OCI-LY1 (cell line): ENCODE measurements around the gene LAMA5.

Source experiments
- H2AFZ ChIP-seq: fragments of 200-600 bp; sonication (generic), shearing (Covaris generic); 2 replicates; pipeline ENCODE4 v1.6.0; 2014; ENCODE audit warnings: antibody characterized with exemption, mild to moderate bottlenecking, low read length
- H3F3A ChIP-seq: fragments of 200-600 bp; sonication (generic), shearing (Covaris generic); 2 replicates; pipeline ENCODE4 v1.6.0; 2014; ENCODE audit warnings: mild to moderate bottlenecking, antibody characterized with exemption, low read length, moderate library complexity; ENCODE audit not compliant: insufficient read depth
- H3K27ac ChIP-seq: fragments of 200-600 bp; sonication (generic); 2 replicates; pipeline ENCODE4 v1.5.1; 2014; ENCODE audit warnings: low read length, mixed run types, mild to moderate bottlenecking, low read depth; ENCODE audit not compliant: poor library complexity, severe bottlenecking
- H3K27me3 ChIP-seq: fragments of 200-600 bp; sonication (generic); 2 replicates; pipeline ENCODE4 v1.6.0; 2014; ENCODE audit warnings: antibody characterized with exemption, mild to moderate bottlenecking, low read length, moderate library complexity; ENCODE audit not compliant: insufficient read depth
- H3K36me3 ChIP-seq: fragments of 200-600 bp; sonication (generic); 2 replicates; pipeline ENCODE4 v1.6.1; 2014; ENCODE audit warnings: mild to moderate bottlenecking, antibody characterized with exemption, low read length, moderate library complexity, mixed read lengths; ENCODE audit not compliant: insufficient read depth
- H3K4me1 ChIP-seq: fragments of 200-600 bp; sonication (generic); 2 replicates; pipeline ENCODE4 v1.5.1; 2014; ENCODE audit warnings: mild to moderate bottlenecking, low read length, moderate library complexity; ENCODE audit not compliant: insufficient read depth, severe bottlenecking
- H3K4me2 ChIP-seq: fragments of 200-600 bp; sonication (generic), shearing (Covaris generic); 2 replicates; pipeline ENCODE4 v1.6.1; 2014; ENCODE audit warnings: low read length
- H3K4me3 ChIP-seq: fragments of 200-600 bp; sonication (generic); 2 replicates; pipeline ENCODE4 v1.5.1; 2014; ENCODE audit warnings: low read length, low read depth, mild to moderate bottlenecking, mixed read lengths; ENCODE audit not compliant: poor library complexity, severe bottlenecking
- H3K79me2 ChIP-seq: fragments of 200-600 bp; shearing (Covaris generic); 2 replicates; pipeline ENCODE4 v1.6.1; 2016; ENCODE audit warnings: mixed run types, low read length, mixed read lengths; ENCODE audit not compliant: insufficient read depth
- H3K9ac ChIP-seq: fragments of 200-600 bp; sonication (generic), shearing (Covaris generic); 2 replicates; pipeline ENCODE4 v1.6.1; 2014; ENCODE audit warnings: mild to moderate bottlenecking, low read length, mixed read lengths
- H3K9me2 ChIP-seq: fragments of 200-600 bp; sonication (generic), shearing (Covaris generic); 2 replicates; pipeline ENCODE4 v1.6.1; 2014; ENCODE audit warnings: low read depth, mild to moderate bottlenecking, low read length, mixed read lengths
- H3K9me3 ChIP-seq: fragments of 200-600 bp; shearing (Covaris generic); 2 replicates; pipeline ENCODE4 v1.6.1; 2014; ENCODE audit warnings: low read length, mixed read lengths
- H4K20me1 ChIP-seq: fragments of 200-600 bp; sonication (generic), shearing (Covaris generic); 2 replicates; pipeline ENCODE4 v1.6.0; 2016; ENCODE audit warnings: mild to moderate bottlenecking, low read length; ENCODE audit not compliant: insufficient read depth
- CTCF ChIP-seq: fragments of 200-600 bp; sonication (generic), shearing (Covaris generic); IDR thresholded peaks from 2 replicates; pipeline ENCODE4 v1.5.1; 2017; ENCODE audit warnings: mild to moderate bottlenecking, antibody characterized with exemption, low read length, moderate library complexity, mixed read lengths
- EZH2 ChIP-seq: fragments of 200-600 bp; sonication (generic), shearing (Covaris generic); IDR thresholded peaks from 2 replicates; pipeline ENCODE4 v1.8.0; 2017; ENCODE audit warnings: borderline replicate concordance, mixed run types, mild to moderate bottlenecking, antibody characterized with exemption, low read length, moderate library complexity, mixed read lengths

LAMA5 gene

DNA sequence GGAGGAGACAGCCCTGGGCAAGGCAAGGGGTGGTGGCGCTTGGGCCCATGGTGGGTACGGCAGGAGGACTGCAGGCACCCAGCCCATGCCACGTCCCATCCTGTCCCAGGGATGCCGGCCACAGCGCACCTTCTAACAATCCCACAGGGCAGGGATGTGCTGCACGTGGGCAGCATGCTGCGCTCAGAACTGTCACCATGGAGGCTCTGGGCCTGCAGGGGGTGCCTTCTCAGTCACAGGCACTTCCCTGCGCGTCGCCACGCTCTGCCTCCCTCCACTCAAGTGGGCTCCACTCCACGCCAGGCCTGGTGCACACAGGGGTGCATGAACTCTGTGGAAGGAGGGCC lies 37.6 kb upstream of the LAMA5 start:
- H3K4me2 ChIP-seq: peak overlapping the region; percentile 5; the same call in 1 of the 2 replicates
- H3K27me3 ChIP-seq: no peaks in the 10 kb centered on the region
- H3K27ac ChIP-seq: no peak overlapping the region
- H4K20me1 ChIP-seq: no peaks in the 10 kb centered on the region
- no peak overlapping the region for H3K4me3 ChIP-seq
- TF ChIP-seq EZH2 (no peak), CTCF (no peak)
- no peaks in the 10 kb centered on the region for H3K9me3 ChIP-seq
- H3K9me2 ChIP-seq: no peaks in the 10 kb centered on the region
- H3K79me2 ChIP-seq: 0 out of 2 replicates have a peak, but pooled peaks cover 4% of the 10 kb centered on the region
- H3K36me3 ChIP-seq: peaks cover 14% of the 10 kb centered on the region; the same call in 1 of the 2 replicates
- H3K9ac ChIP-seq: no peak overlapping the region
- peaks cover 52% of the 10 kb centered on the region for H3K4me1 ChIP-seq
- no peak overlapping the region for H2AFZ ChIP-seq
- H3F3A ChIP-seq: no peaks in the 10 kb centered on the region; the same call in 1 of the 2 replicates

- H3K9ac ChIP-seq: no peak overlapping the region
- H3K4me1 ChIP-seq: peaks cover 51% of the 10 kb centered on the region
- no peaks in the 10 kb centered on the region for H3K27me3 ChIP-seq
- no peak overlapping the region for H2AFZ ChIP-seq
- H3K79me2 ChIP-seq: 0 out of 2 replicates have a peak, but pooled peaks cover 4% of the 10 kb centered on the region
- H3K9me2 ChIP-seq: no peaks in the 10 kb centered on the region
- no peak overlapping the region; the same call in 1 of the 2 replicates for H3K4me2 ChIP-seq
- H3K9me3 ChIP-seq: no peaks in the 10 kb centered on the region
- TF ChIP-seq EZH2 (no peak), CTCF (no peak)
- H3K4me3 ChIP-seq: no peak overlapping the region
- peak overlapping the region; percentile 13 for H3K27ac ChIP-seq
- no peaks in the 10 kb centered on the region; the same call in 1 of the 2 replicates for H3F3A ChIP-seq
- H3K36me3 ChIP-seq: peaks cover 15% of the 10 kb centered on the region; the same call in 1 of the 2 replicates
- H4K20me1 ChIP-seq: no peaks in the 10 kb centered on the region
Measured at GRCh38 chr20:62404112-62404665, 37.1 kb upstream of the LAMA5 start.

GRCh38 chr20:62403331-62403730 lies 36.2 kb upstream of the LAMA5 start:
- TF ChIP-seq EZH2 (no peak), CTCF (no peak)
- Histone ChIP-seq H3K4me1 (peaks cover 50% of the 10 kb centered on the region), H3K9me3 (no peaks in the 10 kb centered on the region), H3K9me2 (no peaks in the 10 kb centered on the region), H3K4me3 (no peak overlapping the region), H4K20me1 (no peaks in the 10 kb centered on the region), H3K9ac (no peak overlapping the region), H2AFZ (no peak overlapping the region), H3F3A (no peaks in the 10 kb centered on the region; the same call in 1 of the 2 replicates), H3K4me2 (no peak overlapping the region), H3K27me3 (no peaks in the 10 kb centered on the region), H3K27ac (no peak overlapping the region), H3K79me2 (0 out of 2 replicates have a peak, but pooled peaks cover 4% of the 10 kb centered on the region), H3K36me3 (peaks cover 15% of the 10 kb centered on the region; the same call in 1 of the 2 replicates)
